HEK293T (cell line): Measurements from ENCODE around the gene XDH.

ENCODE experiments used
- CTCF ChIA-PET: fragments of 350-600 bp; formaldehyde crosslinking; extraction: SDS; loops from one replicate; lab custom pipeline; 2021; ENCODE audit warnings: antibody characterized with exemption, inconsistent platforms; lab: Yijun Ruan, JAX
- POLR2A ChIA-PET: fragments of 350-600 bp; formaldehyde crosslinking; extraction: SDS; loops from one replicate; lab custom pipeline; 2020; ENCODE audit warnings: antibody characterized with exemption, inconsistent platforms; lab: Yijun Ruan, JAX
- DNase-seq: peaks from one replicate; pipeline ENCODE4 v3.0.0; 2012; ENCODE audit warnings: mixed read lengths; ENCODE audit errors: extremely low spot score
- ARNT ChIP-seq: fragments of 450-650 bp; IDR thresholded peaks from 2 replicates; pipeline ENCODE4 v1.6.1; 2017; ENCODE audit warnings: mild to moderate bottlenecking
- BHLHE40 ChIP-seq: fragments of 450-650 bp; IDR thresholded peaks from 2 replicates; pipeline ENCODE4 v1.6.1; 2016; ENCODE audit warnings: mild to moderate bottlenecking, moderate library complexity, borderline replicate concordance
- CTBP1 ChIP-seq: fragments of 450-650 bp; IDR thresholded peaks from 2 replicates; pipeline ENCODE4 v1.6.1; 2016; ENCODE audit warnings: borderline replicate concordance
- ELF4 ChIP-seq: fragments of 450-650 bp; IDR thresholded peaks from 2 replicates; pipeline ENCODE4 v1.6.1; 2017; ENCODE audit warnings: antibody characterized with exemption
- FOXA1 ChIP-seq: fragments of 450-650 bp; IDR thresholded peaks from 2 replicates; pipeline ENCODE4 v1.6.1; 2016; ENCODE audit warnings: mild to moderate bottlenecking
- FOXK2 ChIP-seq: fragments of 450-650 bp; IDR thresholded peaks from 2 replicates; pipeline ENCODE4 v1.6.1; 2016; ENCODE audit warnings: mild to moderate bottlenecking
- FOXM1 ChIP-seq: fragments of 450-650 bp; IDR thresholded peaks from 2 replicates; pipeline ENCODE4 v1.6.1; 2017; ENCODE audit warnings: mild to moderate bottlenecking, borderline replicate concordance
- HDGF ChIP-seq: fragments of 450-650 bp; IDR thresholded peaks from 2 replicates; pipeline ENCODE4 v1.6.1; 2017; ENCODE audit warnings: antibody characterized with exemption, borderline replicate concordance
- L3MBTL2 ChIP-seq: fragments of 450-650 bp; conservative IDR thresholded peaks from 2 replicates; pipeline ENCODE4 v1.6.1; 2016; ENCODE audit warnings: mild to moderate bottlenecking
- LEF1 ChIP-seq: fragments of 450-650 bp; IDR thresholded peaks from 2 replicates; pipeline ENCODE4 v1.6.1; 2017; ENCODE audit warnings: mild to moderate bottlenecking, borderline replicate concordance
- NFRKB ChIP-seq: fragments of 450-650 bp; IDR thresholded peaks from 2 replicates; pipeline ENCODE4 v1.6.1; 2016; ENCODE audit warnings: mild to moderate bottlenecking, moderate library complexity
- PKNOX1 ChIP-seq: fragments of 450-650 bp; IDR thresholded peaks from 2 replicates; pipeline ENCODE4 v1.6.1; 2016
- SP1 ChIP-seq: fragments of 450-650 bp; IDR thresholded peaks from 2 replicates; pipeline ENCODE4 v1.6.1; 2017
- SUZ12 ChIP-seq: fragments of 450-650 bp; IDR thresholded peaks from 2 replicates; pipeline ENCODE4 v1.6.1; 2016; ENCODE audit warnings: mild to moderate bottlenecking
- TARDBP ChIP-seq: fragments of 450-650 bp; IDR thresholded peaks from 2 replicates; pipeline ENCODE4 v1.6.1; 2016
- ZNF384 ChIP-seq: fragments of 450-650 bp; IDR thresholded peaks from 2 replicates; pipeline ENCODE4 v1.6.1; 2016

XDH gene

DNA sequence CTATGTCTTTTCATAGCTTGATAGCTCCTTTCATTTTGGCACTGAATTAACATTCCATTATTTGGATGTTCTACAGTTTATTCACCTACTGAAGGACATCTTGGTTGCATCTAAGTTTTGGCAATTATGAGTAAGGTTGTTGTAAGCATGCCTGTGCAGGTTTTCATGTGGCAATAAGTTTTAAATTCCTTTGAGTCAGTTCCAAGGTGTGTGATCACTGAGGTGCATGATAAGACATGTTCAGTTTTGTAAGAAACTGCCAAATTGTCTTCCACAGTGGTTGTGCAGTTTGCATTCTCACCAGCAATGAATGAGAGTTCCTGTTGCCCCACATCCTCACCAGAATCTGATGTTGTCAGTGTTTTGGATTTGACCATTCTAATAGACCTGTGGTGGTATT is 24.2 kb downstream of the XDH start:
- ChIA-PET POLR2A (no interaction called here), CTCF (no interaction called here)
- no peak for TF ChIP-seq HDGF
- TF ChIP-seq SUZ12, result no peak
- no peak for TF ChIP-seq BHLHE40
- TF ChIP-seq TARDBP, result no peak
- TF ChIP-seq FOXM1, result no peak
- TF ChIP-seq L3MBTL2, result no peak
- TF ChIP-seq ELF4, result no peak
- no peak for TF ChIP-seq LEF1
- no peak for TF ChIP-seq PKNOX1
- DNase-seq, result no peak

DNA sequence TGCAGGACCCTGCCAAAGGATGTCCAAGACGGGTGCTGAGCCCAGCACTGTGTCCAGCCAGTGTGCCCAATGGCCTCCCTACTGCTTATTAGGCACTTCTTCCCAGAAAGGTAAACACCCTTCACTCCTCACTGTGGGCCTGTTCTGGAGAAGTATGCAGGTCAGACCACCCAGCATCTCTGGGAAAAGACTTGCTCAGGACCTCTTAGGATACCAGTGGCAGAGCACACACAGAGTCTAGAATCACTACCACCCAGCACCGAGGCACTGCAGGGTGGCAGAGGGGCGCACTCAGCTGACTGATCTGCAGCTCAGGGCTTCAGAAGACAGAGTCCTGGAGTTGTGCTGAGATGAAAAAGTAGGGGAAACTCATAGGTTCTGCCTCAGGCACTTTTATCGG is 25.8 kb downstream of the XDH start:
- ChIA-PET POLR2A (no interaction called here), CTCF (no interaction called here)
- DNase-seq, result no peak
- TF ChIP-seq L3MBTL2, result no peak
- TF ChIP-seq ARNT, result no peak
- TF ChIP-seq FOXM1, result no peak
- no peak for TF ChIP-seq SP1
- no peak for TF ChIP-seq LEF1
- no peak for TF ChIP-seq PKNOX1
- no peak for TF ChIP-seq TARDBP
- no peak for TF ChIP-seq CTBP1
- no peak for TF ChIP-seq NFRKB
- no peak for TF ChIP-seq SUZ12
- no peak for TF ChIP-seq ZNF384
- TF ChIP-seq FOXK2, result no peak
- no peak for TF ChIP-seq FOXA1
- no peak for TF ChIP-seq HDGF

DNA sequence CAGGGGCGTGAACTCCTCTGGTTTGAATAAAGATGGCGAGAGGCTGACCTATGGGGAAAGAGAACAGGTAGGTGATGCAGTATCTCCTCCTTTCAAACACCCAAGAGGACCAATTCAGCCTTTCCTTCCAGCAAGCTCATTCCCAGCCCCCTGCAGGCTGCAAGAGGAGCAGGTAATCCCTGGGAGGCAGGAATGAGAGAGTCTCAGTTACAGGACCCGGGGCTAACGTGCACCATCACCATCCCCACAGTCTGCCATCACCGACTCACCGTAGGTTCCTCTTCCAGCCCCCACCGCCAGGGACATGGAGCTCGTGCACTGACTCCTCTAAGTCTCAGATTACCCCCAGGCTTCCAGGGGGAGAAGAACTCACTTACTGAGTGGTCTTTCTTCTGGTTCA is 26.7 kb downstream of the XDH start:
- POLR2A ChIA-PET, result no interaction called here
- no peak for DNase-seq
- no peak for TF ChIP-seq FOXA1
- TF ChIP-seq L3MBTL2, result no peak
- TF ChIP-seq HDGF, result no peak
- no peak for TF ChIP-seq ARNT
- TF ChIP-seq BHLHE40, result no peak
- TF ChIP-seq PKNOX1, result no peak
- TF ChIP-seq ELF4, result no peak
- no peak for TF ChIP-seq FOXM1
- TF ChIP-seq SUZ12, result no peak
- no peak for TF ChIP-seq LEF1
- no peak for TF ChIP-seq ZNF384
- TF ChIP-seq FOXK2, result no peak
- TF ChIP-seq CTBP1, result no peak
- TF ChIP-seq SP1, result no peak
- TF ChIP-seq TARDBP, result no peak
- no peak for TF ChIP-seq NFRKB
- CTCF ChIA-PET, result no interaction called here

DNA sequence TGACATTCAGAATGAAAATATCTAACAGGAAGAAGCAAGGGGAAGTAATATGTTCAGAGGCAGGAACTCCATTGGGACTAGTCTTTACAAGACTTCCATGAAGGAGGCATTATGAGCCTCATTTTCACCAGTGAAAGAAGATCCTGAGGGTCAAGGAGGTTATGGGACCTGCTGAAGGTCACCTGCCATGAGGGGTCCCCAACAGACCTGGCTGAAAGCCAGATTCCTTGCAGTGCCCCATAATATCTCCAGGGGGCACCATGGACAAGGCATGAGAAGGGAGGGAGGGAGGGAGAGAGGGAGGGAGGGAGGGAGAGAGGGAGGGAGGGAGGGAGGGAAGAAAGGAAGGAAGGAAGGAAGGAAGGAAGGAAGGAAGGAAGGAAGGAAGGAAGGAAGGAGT is 27.9 kb downstream of the XDH start:
- POLR2A ChIA-PET, result no interaction called here
- DNase-seq, result peak; percentile 25

GRCh38 chr2:31386172-31386571 is 28.4 kb downstream of the XDH start:
- TF ChIP-seq BHLHE40, result no peak
- TF ChIP-seq L3MBTL2, result no peak
- no peak for TF ChIP-seq ARNT
- TF ChIP-seq SP1, result no peak
- no peak for TF ChIP-seq LEF1
- TF ChIP-seq SUZ12, result no peak
- no peak for TF ChIP-seq PKNOX1
- no peak for TF ChIP-seq FOXA1
- TF ChIP-seq HDGF, result no peak
- TF ChIP-seq TARDBP, result no peak
- TF ChIP-seq ZNF384, result no peak
- CTCF ChIA-PET, result no interaction called here
- no peak for DNase-seq
- POLR2A ChIA-PET, result no interaction called here

More for the DNA sequence above, 27.9 kb downstream of the XDH start:
- CTCF ChIA-PET, result no interaction called here
- TF ChIP-seq ZNF384 (no peak), FOXA1 (no peak), FOXM1 (no peak), L3MBTL2 (no peak), NFRKB (no peak), SP1 (no peak), FOXK2 (no peak), ELF4 (no peak), BHLHE40 (no peak), ARNT (no peak), PKNOX1 (no peak), SUZ12 (no peak), HDGF (no peak), TARDBP (no peak), LEF1 (no peak)
